ENCODE results near the gene IL32.

Gene IL32, protein sequence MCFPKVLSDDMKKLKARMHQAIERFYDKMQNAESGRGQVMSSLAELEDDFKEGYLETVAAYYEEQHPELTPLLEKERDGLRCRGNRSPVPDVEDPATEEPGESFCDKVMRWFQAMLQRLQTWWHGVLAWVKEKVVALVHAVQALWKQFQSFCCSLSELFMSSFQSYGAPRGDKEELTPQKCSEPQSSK
- long read RNA-seq, donor 1, transcript IL32-206 (7 exons, 920 nt) = minor isoform, 5 of 22 reads
- long read RNA-seq, donor 1, transcript IL32-202 (7 exons, 1,105 nt) = major isoform, 9 of 22 reads
- long read RNA-seq, donor 1, partial matches to known transcripts = 0 of 22 reads
- long read RNA-seq, donor 1, other reads (novel, unspliced or antisense) = 0 of 22 reads
- long read RNA-seq, donor 2, partial matches to known transcripts = 0 of 13 reads
- long read RNA-seq, donor 2, other reads (novel, unspliced or antisense) = 0 of 13 reads
- long read RNA-seq, donor 3, partial matches to known transcripts = 0 of 6 reads
- long read RNA-seq, donor 3, other reads (novel, unspliced or antisense) = 0 of 6 reads
- long read RNA-seq, donor 4, partial matches to known transcripts = 0 of 5 reads
- long read RNA-seq, donor 4, other reads (novel, unspliced or antisense) = 0 of 5 reads
- long read RNA-seq, donor 5, partial matches to known transcripts = 0 of 5 reads
- long read RNA-seq, donor 5, other reads (novel, unspliced or antisense) = 0 of 5 reads
- long read RNA-seq, donor 6, partial matches to known transcripts = 0 of 6 reads
- long read RNA-seq, donor 6, other reads (novel, unspliced or antisense) = 0 of 6 reads
- long read RNA-seq, donor 7 = 0 reads
- long read RNA-seq, donor 8, transcript IL32-211 (7 exons, 1,272 nt) = major isoform, 5 of 16 reads
- long read RNA-seq, donor 8, partial matches to known transcripts = 0 of 16 reads
- long read RNA-seq, donor 8, other reads (novel, unspliced or antisense) = 0 of 16 reads

DNA sequence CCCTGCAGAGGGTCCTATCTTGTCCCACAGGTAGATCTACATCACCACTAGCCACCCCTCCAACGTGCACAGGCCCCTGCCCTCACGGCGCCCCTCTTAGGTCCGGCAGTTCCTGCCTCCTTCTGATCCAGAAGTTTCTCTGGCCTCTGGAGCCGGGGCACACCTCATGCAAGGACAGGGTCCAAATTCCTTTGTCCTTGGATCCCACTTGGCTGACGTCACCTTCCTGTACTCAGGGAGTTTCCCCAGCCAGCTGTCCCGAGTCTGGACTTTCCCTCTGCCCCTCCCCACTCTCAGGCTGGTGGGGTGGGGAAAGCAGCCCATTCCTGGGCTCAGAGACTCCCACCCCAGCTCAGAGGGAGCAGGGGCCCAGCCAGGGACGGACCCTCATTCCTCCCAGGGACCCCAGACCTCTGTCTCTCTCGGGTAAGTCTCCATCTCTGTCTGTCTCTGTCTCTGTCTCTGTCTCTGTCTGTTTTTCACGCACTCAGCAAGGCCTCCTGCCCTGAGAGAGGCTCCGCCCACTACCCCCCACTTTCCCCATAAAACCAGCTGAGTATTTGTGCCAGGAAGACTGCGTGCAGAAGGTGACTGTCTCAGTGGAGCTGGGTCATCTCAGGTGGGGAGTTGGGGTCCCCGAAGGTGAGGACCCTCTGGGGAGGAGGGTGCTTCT, at the start of gene IL32:
Gene IL32 (plus strand): TSS at position 572 of the 673 bp plus-strand sequence. CDS start 172 bp downstream, outside the sequence.
- DNase-seq = no peak

GRCh38 chr16:3015865-3016521, 49.4 kb upstream of the IL32 start:
- DNase-seq = no peak

DNA sequence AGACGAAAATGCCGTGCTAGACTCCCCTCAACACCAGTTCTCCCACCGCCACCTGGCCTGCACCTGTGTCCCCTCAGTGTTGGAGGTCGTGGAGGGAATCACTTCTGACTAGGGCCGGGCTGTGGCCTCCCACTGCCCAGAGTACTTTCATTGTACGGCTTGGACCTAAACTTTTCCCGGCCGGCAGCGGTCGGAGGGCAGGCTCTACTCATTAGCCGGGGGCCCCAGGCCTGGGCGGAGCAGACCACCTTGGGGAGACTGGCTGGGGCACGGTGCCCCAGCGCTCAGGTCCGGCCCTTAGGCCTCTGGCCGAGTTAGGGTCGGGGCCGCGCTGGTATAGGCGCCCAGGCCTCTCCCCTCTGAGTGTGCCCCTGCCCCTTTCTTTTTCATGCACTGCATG, 48.1 kb upstream of the IL32 start:
- no peak for DNase-seq

DNA sequence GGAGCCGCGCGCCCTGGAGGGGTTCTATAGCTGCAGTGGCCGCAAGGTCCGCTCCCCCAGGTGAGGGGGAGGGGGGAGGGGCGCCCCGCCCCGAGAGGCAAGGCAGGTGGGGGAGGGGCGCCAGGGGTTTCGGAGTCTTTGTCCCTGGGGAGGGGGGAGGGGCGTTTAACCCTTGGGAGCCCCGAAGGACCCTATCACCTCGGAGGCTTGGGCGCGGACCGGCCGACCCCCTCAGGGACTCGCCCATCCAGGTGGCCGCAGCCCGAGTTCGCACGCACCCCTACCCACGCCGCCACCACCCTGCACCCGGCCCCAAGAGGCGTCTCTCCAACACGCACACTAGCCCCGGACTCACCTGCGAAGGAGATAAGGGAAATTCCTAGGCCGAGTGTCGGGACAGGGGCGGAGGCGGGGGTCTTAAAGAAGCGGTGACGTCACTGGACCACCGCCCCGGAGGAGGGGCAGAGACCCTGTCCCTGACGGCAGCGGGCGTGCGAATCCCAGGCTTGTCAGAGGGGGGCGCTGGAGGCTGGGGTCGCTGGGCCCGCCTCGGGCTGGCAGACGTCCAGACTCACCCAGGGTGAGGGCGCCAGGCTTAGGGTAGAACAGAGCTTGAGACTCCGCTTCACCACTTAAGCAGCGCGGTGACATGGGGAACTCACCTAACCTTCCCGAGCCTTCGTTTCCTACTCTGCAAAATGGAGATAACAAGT, 47.5 kb upstream of the IL32 start, which contains the start of gene CLDN6:
Gene CLDN6 (minus strand): TSS at position 390 of the 713 bp plus-strand sequence. CDS start 2,162 bp downstream, outside the sequence.
- peak; percentile 64 for DNase-seq

DNA sequence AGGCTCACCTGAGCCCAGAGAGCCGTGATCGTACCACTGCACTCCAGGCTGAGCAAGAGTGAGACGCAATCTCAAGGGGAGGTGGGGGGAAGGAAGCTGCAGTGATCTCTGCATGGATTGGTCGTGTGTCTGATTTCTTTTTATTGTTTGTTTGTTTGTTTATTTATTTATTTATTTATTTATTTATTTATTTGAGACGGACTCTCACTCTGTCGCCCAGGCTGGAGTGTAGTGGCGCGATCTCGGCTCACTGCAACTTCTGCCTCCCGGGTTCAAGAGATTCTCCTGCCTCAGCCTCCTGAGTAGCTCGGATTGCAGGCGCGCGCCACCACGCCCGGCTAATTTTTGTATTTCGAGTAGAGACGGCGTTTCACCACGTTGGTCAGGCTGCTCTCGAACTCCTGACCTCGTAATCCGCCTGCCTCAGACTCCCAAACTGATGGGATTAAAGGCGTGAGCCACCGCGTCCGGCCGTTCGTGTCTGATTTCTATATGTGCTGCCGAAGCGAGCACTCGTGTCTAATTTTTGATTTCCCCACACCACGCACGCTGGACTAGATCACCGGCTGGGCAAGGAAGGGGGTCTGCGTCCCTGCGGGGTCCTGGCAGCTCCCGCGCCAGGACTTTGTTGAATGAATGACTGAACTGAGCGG, 45.7 kb upstream of the IL32 start:
- DNase-seq = no peak

DNA sequence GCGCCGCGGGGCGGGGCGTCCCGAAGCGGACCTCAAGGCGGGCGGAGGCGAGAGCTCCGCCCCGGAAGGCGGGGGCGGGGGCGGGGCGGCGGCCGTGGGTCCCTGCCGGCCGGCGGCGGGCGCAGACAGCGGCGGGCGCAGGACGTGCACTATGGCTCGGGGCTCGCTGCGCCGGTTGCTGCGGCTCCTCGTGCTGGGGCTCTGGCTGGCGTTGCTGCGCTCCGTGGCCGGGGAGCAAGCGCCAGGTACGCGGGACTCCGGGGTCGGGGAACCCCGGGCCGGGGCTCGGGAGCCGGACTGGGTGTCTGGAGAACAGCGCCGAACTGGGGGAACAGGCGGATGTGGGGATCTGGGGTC, 45.2 kb upstream of the IL32 start, which contains the start of gene TNFRSF12A:
Gene TNFRSF12A (plus strand): TSS at position 122 of the 357 bp plus-strand sequence. CDS start 30 bp downstream, at position 152.
- peak; percentile 85 for DNase-seq

- peak; percentile 82 for DNase-seq
Measured at GRCh38 chr16:3020604-3021448, 44.6 kb upstream of the IL32 start.

DNA sequence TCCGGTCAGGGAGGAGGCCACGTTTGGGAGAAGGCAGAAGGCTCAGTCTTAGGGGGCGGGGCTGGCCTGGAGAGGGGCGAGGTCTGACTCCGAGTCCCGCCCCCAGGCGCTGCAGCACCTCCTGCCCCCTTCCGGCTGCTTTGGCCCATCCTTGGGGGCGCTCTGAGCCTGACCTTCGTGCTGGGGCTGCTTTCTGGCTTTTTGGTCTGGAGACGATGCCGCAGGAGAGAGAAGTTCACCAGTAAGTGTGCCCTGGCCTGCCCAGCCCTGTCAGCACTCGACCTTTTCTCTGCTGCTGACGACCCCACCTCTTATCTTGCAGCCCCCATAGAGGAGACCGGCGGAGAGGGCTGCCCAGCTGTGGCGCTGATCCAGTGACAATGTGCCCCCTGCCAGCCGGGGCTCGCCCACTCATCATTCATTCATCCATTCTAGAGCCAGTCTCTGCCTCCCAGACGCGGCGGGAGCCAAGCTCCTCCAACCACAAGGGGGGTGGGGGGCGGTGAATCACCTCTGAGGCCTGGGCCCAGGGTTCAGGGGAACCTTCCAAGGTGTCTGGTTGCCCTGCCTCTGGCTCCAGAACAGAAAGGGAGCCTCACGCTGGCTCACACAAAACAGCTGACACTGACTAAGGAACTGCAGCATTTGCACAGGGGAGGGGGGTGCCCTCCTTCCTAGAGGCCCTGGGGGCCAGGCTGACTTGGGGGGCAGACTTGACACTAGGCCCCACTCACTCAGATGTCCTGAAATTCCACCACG, 43.8 kb upstream of the IL32 start:
- no peak for DNase-seq

DNA sequence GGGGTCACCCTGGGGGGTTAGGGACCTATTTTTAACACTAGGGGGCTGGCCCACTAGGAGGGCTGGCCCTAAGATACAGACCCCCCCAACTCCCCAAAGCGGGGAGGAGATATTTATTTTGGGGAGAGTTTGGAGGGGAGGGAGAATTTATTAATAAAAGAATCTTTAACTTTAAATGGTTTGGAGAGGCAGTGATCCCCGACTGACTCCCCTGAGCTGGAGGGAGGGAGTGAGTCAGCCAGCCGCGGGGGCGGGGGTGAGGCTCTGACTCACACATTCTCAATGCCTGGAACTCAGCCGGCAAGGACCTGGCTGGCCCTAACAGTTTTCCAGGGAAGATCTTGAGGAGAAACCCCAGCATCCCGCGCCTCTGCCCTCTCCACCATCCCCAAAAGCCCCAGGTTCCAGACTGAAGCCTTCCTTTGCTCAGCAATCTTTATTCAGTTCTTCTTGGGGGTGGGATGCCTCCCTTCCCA, 43.2 kb upstream of the IL32 start:
- peak; percentile 56 for DNase-seq

DNA sequence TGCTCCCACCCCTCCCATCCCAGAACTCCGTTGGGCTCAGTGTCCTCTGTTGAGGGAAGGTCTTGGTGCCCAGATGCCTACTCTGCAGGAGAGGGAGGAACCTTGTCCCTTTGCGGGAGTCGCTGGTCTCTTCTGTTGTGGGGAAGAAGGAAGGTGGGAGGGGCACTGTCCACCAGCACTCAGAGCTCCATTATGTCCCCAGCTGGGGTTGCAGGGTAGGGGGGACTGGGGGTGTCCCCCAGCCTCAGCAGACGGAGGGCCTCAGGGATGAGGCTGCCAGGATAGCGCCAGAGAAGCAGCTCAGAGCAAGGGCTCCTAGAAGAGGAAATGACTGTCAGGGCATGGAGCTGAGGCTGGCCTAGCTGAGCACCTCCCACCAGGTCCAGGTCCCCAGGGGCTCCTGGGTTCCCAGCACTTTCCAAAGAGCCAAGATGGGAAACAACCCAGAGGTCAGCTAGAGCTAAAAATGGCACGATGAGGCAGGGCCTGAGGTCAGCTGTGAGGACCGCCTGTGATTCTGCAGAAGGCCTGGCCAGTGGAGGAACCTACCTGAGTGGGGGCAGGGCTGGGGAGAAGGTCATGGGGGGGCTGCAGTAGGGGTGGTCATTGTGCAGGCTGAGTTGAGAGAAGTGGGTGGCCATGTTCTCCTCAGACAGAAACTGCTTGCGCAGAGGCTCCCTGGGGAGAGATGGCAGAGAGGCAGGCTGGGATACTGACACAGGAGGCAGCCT, 42.6 kb upstream of the IL32 start:
- DNase-seq = peak; percentile 53

DNA sequence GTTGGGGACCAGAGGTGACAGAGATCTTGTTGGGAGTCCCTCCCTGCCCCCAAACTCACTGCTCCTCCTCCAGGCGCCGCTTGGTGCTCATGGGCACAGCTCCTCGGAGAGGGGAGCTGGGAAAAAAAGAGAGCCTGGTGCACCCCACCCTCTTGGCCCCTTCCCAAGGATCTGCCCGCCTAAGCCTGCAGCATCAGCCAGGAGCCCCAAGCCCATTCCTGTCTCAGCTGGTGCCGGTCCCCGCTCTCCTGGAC, 42.1 kb upstream of the IL32 start:
- no peak for DNase-seq

- DNase-seq = peak; percentile 99
Measured at GRCh38 chr16:3023669-3024478, 41.6 kb upstream of the IL32 start, which contains the start of the genes HCFC1R1 and THOC6. Gene HCFC1R1 (minus strand): TSS chr16:3023942. CDS start chr16:3023941, 1 bp downstream. Gene THOC6 (plus strand): TSS chr16:3024035. CDS start chr16:3024327, 292 bp downstream.

GRCh38 chr16:3025032-3026002, 40.1 kb upstream of the IL32 start:
- no peak for DNase-seq

DNA sequence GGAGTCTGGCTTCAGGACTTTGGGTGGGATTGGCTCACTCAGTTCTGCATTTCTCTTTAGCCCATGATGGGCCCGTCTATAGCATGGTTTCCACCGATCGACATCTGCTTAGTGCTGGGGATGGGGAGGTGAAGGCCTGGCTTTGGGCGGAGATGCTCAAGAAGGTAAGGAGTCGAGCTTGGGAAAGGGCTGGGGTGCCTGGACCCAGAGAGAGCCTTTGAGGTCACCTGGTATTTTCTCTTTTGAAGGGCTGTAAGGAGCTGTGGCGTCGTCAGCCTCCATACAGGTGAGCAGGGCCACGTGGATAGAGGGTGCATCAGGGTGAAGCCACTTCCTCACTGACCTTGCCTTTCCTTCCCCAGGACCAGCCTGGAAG, 39.4 kb upstream of the IL32 start:
- DNase-seq = no peak

DNA sequence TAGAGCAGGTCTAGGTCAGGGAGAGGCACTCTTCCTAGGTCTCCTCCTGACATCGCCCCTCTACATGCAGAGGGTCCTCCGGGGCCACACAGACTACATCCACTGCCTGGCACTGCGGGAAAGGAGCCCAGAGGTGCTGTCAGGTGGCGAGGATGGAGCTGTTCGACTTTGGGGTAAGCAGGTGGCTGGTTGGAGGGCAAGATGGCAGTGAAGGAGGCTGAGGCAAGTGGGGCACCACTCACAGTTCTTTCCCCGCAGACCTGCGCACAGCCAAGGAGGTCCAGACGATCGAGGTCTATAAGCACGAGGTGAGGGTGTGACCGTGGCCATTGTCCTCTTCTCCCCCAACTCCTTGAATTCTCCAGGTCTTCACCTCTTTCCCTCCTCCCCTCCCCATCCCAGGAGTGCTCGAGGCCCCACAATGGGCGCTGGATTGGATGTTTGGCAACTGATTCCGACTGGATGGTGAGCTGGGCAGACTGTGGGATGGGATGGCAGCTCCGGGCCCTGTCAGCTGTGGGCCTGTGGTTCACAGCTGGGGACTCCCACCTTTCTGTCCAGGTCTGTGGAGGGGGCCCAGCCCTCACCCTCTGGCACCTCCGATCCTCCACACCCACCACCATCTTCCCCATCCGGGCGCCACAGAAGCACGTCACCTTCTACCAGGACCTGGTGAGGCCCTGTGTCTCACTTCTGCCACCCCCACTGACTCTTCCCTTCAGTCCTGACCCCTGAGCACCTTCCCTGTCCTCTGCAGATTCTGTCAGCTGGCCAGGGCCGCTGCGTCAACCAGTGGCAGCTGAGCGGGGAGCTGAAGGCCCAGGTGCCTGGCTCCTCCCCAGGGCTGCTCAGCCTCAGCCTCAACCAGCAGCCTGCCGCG, 38.6 kb upstream of the IL32 start:
- no peak for DNase-seq
